Thymus (tissue), 11 donors: ENCODE data around the gene SPOCK3. TPM values are rescaled to one million over a fixed set of nuclear protein-coding genes. Genes with fewer than 3 reads are reported as not detected.

Experiments
- DNase-seq, 9 donors: peaks; one replicate each; pipeline ENCODE4 v3.0.0-alpha.2; 2013; ENCODE audit warnings: low spot score in 9 of 9, low read depth in 6 of 9, missing footprints in 1 of 9
- H3K27ac ChIP-seq, 2 donors: one replicate each; pipeline ENCODE4 v1.5.1; 2013; ENCODE audit warnings: control low read depth in 1 of 2, low read depth in 1 of 2, low read length in 1 of 2, mild to moderate bottlenecking in 1 of 2, moderate library complexity in 1 of 2
- H3K27me3 ChIP-seq, 2 donors: one replicate each; pipeline ENCODE4 v1.5.1; 2013; ENCODE audit warnings: low read length in 1 of 2; ENCODE audit not compliant: control insufficient read depth in 2 of 2, insufficient read depth in 1 of 2
- H3K36me3 ChIP-seq, 2 donors: one replicate each; pipeline ENCODE4 v1.5.1; 2013; ENCODE audit warnings: low read length in 1 of 2, mild to moderate bottlenecking in 1 of 2, moderate library complexity in 1 of 2; ENCODE audit not compliant: control insufficient read depth in 2 of 2, insufficient read depth in 2 of 2
- H3K4me1 ChIP-seq, 2 donors: one replicate each; pipeline ENCODE4 v1.5.1; 2013; ENCODE audit warnings: low read length in 2 of 2; ENCODE audit not compliant: control insufficient read depth in 2 of 2, insufficient read depth in 2 of 2
- H3K4me3 ChIP-seq, 2 donors: one replicate each; pipeline ENCODE4 v1.5.1; 2013; ENCODE audit warnings: low read length in 2 of 2, control low read depth in 1 of 2, mild to moderate bottlenecking in 1 of 2
- H3K9me3 ChIP-seq, 2 donors: one replicate each; pipeline ENCODE4 v1.5.1; 2013; ENCODE audit warnings: low read length in 1 of 2, mild to moderate bottlenecking in 1 of 2; ENCODE audit not compliant: control insufficient read depth in 2 of 2, insufficient read depth in 1 of 2
- WGBS: extraction: QIAGEN DNeasy Blood & Tissue Kit; methylation state at CpG from one replicate; pipeline ENCODE4 v1.1.7; 2013; 5-methylcytosine and 5-hydroxymethylcytosine counted together
- polyA plus RNA-seq: library from polyadenylated mRNA; stranded (reverse); fragments of 200-250 nt; gene quantifications from one replicate; pipeline ENCODE4 v1.2.3, GENCODE V29; 2013
- total RNA-seq: library from RNA; stranded (reverse); fragments of 120-200 nt; gene quantifications from one replicate; pipeline ENCODE4 v1.2.4, GENCODE V29; 2013
- donor health status: healthy.

The SPOCK3 gene
- total and polyA plus RNA-seq, 2 donors, result 0.48 to 1.2 TPM

DNA sequence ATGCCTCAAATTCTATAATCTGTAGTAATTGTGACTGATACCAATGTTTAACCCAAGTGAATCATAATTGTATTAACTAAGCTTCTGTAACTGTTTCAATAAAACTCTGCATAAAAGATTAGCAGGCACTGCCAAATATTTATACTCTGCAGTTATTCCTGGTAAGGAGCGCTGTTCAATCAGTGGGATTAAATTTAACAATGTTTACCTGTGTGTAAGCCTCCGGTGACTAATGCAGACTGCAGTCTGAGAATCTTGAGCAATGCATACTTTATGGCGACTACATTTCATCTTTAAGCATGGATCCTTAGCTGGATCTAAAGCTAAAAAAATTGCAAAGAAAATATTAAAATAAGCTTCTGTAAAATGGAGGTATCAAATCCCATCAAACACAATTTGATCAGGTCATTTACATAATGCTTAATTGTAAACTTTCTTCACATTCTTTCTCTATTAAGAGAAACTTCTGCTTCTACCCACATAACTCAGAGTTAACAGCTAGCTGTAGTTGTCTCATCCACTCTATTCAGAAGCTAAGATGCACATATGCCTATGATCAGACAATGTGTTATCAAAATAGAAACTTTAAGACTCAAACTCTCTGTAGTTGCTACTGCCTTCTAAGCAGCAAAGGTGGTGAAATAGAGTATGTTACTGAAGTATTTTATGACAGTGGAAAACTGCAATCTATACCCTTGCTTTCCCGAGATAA, 234.0 kb downstream of the SPOCK3 start:
- H3K4me3 ChIP-seq, result no peak overlapping the region
- no peaks in the 10 kb centered on the region for H3K27me3 ChIP-seq
- H3K9me3 ChIP-seq, result no peaks in the 10 kb centered on the region
- no peaks in the 10 kb centered on the region for H3K4me1 ChIP-seq
- H3K27ac ChIP-seq, result no peak overlapping the region
- 94% methylated on average over 4 of the region's 4 CpGs for WGBS
- H3K36me3 ChIP-seq, result no peaks in the 10 kb centered on the region
- DNase-seq, result no peak

DNA sequence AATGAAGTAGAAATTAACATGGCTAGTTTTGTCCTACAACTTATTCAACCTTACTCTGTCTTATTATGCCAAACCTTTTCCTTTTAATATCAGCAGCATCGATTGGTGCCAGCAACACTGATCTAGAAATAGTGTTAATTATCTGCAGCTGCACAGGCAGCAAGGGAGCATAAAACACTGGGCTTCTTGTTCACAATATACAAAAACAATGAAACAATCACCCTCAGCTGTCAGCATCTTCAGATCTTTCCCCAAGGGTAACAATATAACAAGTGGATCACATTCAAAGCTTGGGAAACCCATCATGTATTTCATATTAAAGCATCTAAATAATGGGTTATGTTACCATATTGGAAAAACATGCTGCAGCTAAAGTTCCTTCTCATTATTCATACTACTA, 238.1 kb downstream of the SPOCK3 start:
- WGBS, result 92% methylated on average over 1 of the region's 1 CpG

DNA sequence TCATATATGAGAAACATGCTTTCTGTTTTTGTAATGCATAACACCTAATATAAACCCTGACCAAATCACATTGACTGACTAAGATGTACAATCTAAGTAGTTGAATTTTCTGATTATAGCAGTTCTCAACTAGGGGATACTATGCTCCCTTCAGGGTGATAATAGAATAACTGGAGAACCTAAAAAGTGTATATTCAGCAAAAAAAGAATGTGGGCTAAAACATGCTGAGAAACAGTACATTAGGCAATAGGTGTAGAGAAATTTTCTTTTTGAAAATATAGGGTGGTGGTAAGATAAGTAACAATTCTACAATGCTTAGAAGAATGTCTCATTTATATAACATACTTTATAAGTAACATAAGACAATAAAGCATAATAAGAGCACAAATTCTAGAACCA, 239.6 kb downstream of the SPOCK3 start:
- Histone ChIP-seq H3K27ac (no peak overlapping the region), H3K4me3 (no peak overlapping the region), H3K4me1 (no peaks in the 10 kb centered on the region)

More for the DNA sequence above, 238.1 kb downstream of the SPOCK3 start:
- Histone ChIP-seq H3K27me3 (no peaks in the 10 kb centered on the region), H3K4me3 (no peak overlapping the region), H3K4me1 (no peaks in the 10 kb centered on the region), H3K36me3 (no peaks in the 10 kb centered on the region), H3K9me3 (no peaks in the 10 kb centered on the region), H3K27ac (no peak overlapping the region)
- no peak for DNase-seq

DNA sequence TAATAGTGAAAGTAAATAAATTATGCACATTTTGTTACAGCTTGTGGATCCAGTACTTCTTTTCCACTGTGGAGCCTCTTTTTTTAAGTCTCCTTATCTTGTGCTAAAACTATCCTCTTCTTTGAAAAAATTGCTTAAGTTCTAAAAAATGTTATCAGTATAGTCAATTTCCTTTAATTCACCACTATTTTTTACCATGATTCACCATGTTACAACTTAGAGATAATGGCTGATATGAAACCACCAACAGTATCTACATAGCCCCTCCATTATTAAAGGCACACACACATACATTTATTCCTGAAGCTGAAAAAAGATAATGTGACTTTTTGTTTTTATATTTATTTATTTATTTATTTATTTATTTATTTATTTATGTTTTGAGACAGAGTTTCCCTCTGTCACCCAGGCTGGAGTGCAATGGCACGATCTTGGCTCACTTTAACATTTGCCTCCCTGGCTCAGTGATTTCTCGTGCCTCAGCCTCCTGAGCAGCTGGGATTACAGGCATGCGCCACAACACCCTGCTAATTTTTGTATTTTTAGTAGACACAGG, 243.2 kb downstream of the SPOCK3 start:
- no peak for DNase-seq
- H3K4me3 ChIP-seq, result no peak overlapping the region
- H3K27ac ChIP-seq, result no peak overlapping the region
- H3K9me3 ChIP-seq, result no peaks in the 10 kb centered on the region
- H3K4me1 ChIP-seq, result no peaks in the 10 kb centered on the region
- no peaks in the 10 kb centered on the region for H3K27me3 ChIP-seq
- WGBS, result 96% methylated on average over 3 of the region's 3 CpGs
- no peaks in the 10 kb centered on the region for H3K36me3 ChIP-seq

More for the DNA sequence above, 239.6 kb downstream of the SPOCK3 start:
- no peaks in the 10 kb centered on the region for H3K9me3 ChIP-seq
- H3K36me3 ChIP-seq, result no peaks in the 10 kb centered on the region
- DNase-seq, result no peak
- H3K27me3 ChIP-seq, result no peaks in the 10 kb centered on the region

DNA sequence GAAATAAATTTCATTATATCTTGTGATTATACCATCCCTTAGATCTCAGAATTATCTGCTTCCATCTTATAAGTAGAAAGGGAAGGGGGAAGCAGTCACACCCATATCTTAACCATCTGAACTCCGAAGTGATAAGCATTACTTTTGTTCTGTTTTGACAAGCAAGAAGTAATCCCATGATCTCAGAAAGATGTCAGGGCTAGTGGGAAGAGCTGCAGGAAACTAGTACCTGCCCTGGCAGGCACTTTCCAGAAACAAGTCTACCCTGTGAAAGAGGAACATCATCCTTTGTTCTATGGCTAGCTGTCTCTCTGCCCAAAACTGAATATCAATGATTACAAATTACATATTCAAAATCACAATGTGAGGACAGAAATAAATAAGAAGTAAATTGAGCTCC, 244.4 kb downstream of the SPOCK3 start:
- WGBS, result 82% methylated on average over 1 of the region's 1 CpG

DNA sequence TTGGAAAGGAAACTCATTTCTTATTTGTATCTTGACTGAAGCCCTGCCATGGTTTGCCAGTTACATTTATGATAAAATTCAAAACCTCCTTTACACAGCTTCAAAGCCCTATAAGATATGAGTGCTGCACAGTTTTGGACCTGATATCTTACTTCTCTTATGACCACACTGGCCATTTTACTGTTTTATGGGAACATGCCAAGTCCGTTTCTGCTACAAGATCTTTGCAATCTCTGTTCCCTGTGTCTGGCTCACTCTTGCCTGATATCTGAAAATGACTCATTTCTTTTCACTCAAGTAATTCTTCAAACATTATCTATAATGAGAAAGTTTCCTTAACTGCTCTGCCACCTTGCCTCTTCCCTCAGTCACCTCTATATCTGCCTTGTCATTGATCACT, 247.3 kb downstream of the SPOCK3 start:
- Histone ChIP-seq H3K9me3 (peaks cover 0 to under 1% of the 10 kb centered on the region in 2 donors), H3K27ac (no peak overlapping the region), H3K4me3 (no peak overlapping the region), H3K4me1 (no peaks in the 10 kb centered on the region), H3K36me3 (no peaks in the 10 kb centered on the region), H3K27me3 (no peaks in the 10 kb centered on the region)
- DNase-seq, result no peak
- WGBS, result 92% methylated on average over 1 of the region's 1 CpG

More for the DNA sequence above, 244.4 kb downstream of the SPOCK3 start:
- no peak for DNase-seq
- H3K36me3 ChIP-seq, result no peaks in the 10 kb centered on the region
- H3K27ac ChIP-seq, result no peak overlapping the region
- H3K4me1 ChIP-seq, result no peaks in the 10 kb centered on the region
- no peaks in the 10 kb centered on the region for H3K9me3 ChIP-seq
- no peaks in the 10 kb centered on the region for H3K27me3 ChIP-seq
- no peak overlapping the region for H3K4me3 ChIP-seq

DNA sequence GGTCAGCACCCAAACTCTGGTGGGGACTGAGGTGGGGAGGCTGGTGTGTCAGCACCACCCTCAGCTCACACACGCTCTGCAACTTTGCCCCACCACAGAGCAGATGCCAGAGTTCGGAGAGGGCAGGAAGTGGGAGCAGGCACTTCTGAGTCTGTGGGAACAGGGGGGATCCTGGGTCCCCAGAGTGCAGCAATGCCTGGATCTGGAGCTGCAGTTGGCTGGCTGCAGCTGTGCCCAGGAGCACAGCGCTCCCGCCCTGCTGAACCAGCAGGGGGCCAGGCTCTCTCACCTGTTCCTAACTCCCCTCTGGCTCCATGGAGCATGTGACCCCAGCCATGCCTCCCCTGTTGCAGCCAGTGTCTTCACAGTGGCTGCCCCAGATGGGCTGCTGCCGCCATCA, 252.4 kb downstream of the SPOCK3 start:
- WGBS, result 93% methylated on average over 5 of the region's 5 CpGs
- H3K27me3 ChIP-seq, result no peaks in the 10 kb centered on the region
- no peak overlapping the region for H3K27ac ChIP-seq
- H3K9me3 ChIP-seq, result peaks cover 0 to 19% of the 10 kb centered on the region in 2 donors
- no peaks in the 10 kb centered on the region for H3K4me1 ChIP-seq
- H3K36me3 ChIP-seq, result no peaks in the 10 kb centered on the region
- H3K4me3 ChIP-seq, result no peak overlapping the region
- DNase-seq, result no peak

DNA sequence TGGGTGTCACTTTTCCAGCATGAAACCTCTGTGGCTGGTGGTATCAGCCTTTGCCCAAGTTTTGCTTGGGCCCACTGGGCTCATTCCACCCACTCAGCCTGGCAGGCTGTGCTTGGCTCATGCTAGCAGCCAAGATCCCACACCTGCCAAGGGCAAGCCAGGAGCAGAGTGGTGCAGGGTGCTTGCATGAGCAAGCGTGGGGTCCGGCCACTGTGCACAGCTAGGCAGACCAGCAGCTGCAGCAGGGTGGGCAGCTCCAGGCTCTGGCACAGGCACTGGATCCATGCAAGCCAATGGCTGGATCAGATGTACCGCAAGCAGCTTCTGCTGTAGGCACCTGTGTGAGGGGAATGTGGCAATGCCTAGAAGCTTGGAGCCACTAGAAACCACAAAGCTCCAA, 253.9 kb downstream of the SPOCK3 start:
- H3K27me3 ChIP-seq, result no peaks in the 10 kb centered on the region
- 95% methylated on average over 3 of the region's 3 CpGs for WGBS
- peaks cover 0 to 19% of the 10 kb centered on the region in 2 donors for H3K9me3 ChIP-seq
- no peak overlapping the region for H3K4me3 ChIP-seq
- DNase-seq, result no peak
- H3K36me3 ChIP-seq, result no peaks in the 10 kb centered on the region
- no peaks in the 10 kb centered on the region for H3K4me1 ChIP-seq
- H3K27ac ChIP-seq, result no peak overlapping the region

DNA sequence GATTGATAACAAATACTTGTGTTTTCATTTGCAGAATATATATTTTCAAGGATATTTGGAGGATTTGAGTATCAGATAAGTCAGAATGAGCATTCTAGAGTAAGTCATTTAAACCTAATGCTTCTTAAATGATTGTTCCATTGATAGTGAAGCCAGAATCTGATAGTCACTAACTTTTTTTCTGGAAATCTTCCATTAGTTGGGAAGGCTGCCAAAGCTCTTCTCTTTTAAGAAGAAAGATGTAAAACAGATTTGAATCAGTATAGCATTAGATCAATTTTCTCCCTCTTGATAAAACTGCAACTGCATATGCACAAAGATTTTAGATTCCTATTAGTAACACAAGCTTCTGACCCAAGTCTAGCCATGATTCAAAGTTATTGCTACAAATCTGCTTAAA, 256.7 kb downstream of the SPOCK3 start:
- H3K36me3 ChIP-seq, result no peaks in the 10 kb centered on the region
- no peak overlapping the region for H3K27ac ChIP-seq
- H3K4me3 ChIP-seq, result no peak overlapping the region
- peaks cover 0 to 19% of the 10 kb centered on the region in 2 donors for H3K9me3 ChIP-seq
- H3K27me3 ChIP-seq, result no peaks in the 10 kb centered on the region
- no peak for DNase-seq
- H3K4me1 ChIP-seq, result no peaks in the 10 kb centered on the region
